NT2/D1 (cell line): ENCODE measurements around the gene SGTA.

Experiments used
- DNase-seq: peaks from one replicate; pipeline ENCODE4 v3.0.0-alpha.2; 2011; ENCODE audit warnings: low read depth, low spot score
- H3K27me3 ChIP-seq: 2 replicates; pipeline ENCODE4 v1.6.0; 2011; ENCODE audit warnings: mild to moderate bottlenecking; ENCODE audit not compliant: insufficient read length, insufficient read depth
- H3K36me3 ChIP-seq: 2 replicates; pipeline ENCODE4 v1.6.1; 2011; ENCODE audit warnings: mild to moderate bottlenecking, low read length, mixed read lengths; ENCODE audit not compliant: insufficient read depth, insufficient read length
- H3K4me1 ChIP-seq: 2 replicates; pipeline ENCODE4 v1.5.1; 2011; ENCODE audit not compliant: insufficient read depth, insufficient read length
- H3K4me3 ChIP-seq: 2 replicates; pipeline ENCODE4 v1.5.1; 2011; ENCODE audit warnings: low read depth; ENCODE audit not compliant: insufficient read length
- H3K9ac ChIP-seq: 2 replicates; pipeline ENCODE4 v1.6.0; 2011; ENCODE audit warnings: low read depth; ENCODE audit not compliant: insufficient read length
- H3K9me3 ChIP-seq: 2 replicates; pipeline ENCODE4 v1.5.1; 2011; ENCODE audit warnings: mild to moderate bottlenecking, low read length; ENCODE audit not compliant: insufficient read depth
- SUZ12 ChIP-seq: IDR thresholded peaks from 2 replicates; pipeline ENCODE4 v1.6.1; 2011; ENCODE audit not compliant: insufficient read length, insufficient read depth; ENCODE audit errors: extremely low read depth
- YY1 ChIP-seq: IDR thresholded peaks from 2 replicates; pipeline ENCODE4 v1.6.1; 2011; ENCODE audit not compliant: insufficient read length, insufficient read depth
- ZNF274 ChIP-seq: IDR thresholded peaks from 2 replicates; pipeline ENCODE4 v1.6.1; 2011; ENCODE audit warnings: mild to moderate bottlenecking, low read depth, low read length

The SGTA gene

DNA sequence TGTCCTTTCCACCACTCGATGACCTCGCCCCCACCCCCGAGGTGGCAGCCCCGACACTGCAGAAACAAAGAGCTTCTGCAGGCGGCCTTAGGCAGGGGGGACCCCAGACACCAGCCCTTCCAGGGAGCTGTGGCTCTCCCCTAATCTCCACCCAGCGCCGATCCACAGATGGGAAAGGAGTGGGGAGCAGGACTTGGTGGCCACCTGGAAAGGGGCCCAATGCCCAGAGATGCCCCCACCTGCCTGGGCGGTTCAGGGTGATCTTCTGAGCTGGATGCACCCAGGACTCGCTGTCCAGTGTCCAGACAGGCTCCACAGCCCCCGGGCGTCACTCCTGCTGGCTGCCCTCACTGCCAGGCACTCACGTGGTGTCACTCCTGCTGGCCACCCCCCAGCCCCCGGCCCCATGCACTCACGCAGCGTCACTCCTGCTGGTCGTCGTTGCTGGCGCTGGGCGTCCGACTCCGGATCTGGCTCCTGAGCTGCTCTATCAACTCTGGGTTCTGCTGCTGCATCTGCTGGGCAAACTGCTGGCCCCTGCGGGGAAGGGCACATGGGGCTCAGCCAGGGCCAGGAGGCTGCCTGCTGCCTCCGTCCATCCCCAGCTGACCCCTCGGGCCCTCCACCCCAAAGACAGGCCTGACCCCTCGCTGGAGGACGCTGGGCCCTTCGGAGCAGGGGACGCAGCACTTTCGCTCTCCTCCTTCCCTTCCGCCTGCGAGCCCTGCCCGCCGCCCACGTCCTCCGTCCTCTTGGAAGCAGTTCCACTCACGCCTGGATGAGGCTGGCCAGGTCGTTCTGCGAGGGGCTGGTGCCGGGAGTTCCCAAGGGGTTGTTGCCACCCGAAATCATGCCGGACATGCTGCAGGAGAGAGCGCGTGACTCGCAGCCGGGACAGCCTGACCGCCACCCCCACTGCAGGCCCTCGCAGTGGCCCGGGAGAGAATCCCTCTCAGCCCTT, 25.9 kb downstream of the SGTA start:
- TF ChIP-seq ZNF274 (no peak), SUZ12 (no peak), YY1 (no peak)
- no peak for DNase-seq
- Histone ChIP-seq H3K4me1 (peaks cover 12% of the 10 kb centered on the region), H3K27me3 (no peaks in the 10 kb centered on the region), H3K9ac (no peak overlapping the region), H3K4me3 (no peak overlapping the region), H3K36me3 (peaks cover 88% of the 10 kb centered on the region), H3K9me3 (no peaks in the 10 kb centered on the region)

DNA sequence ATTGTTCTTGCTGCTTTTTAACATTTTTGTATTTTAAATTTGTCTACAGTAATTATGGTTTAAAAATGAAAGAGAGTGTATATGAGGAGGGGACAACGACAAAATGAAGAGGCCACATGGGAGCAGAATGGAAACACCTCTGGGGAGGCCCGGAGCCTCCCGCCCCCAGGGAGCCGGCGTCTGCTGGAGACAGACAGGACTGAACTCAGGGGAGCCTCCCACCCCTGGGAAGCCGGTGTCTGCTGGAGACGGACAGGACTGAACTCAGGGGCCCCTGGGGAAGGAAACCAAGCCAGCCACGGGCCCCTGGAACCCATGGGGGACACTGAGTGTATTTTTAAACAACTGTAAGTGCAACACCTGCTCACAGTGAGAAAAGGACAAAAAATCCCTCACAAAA, 26.6 kb downstream of the SGTA start:
- TF ChIP-seq SUZ12 (no peak), ZNF274 (no peak), YY1 (no peak)
- Histone ChIP-seq H3K27me3 (no peaks in the 10 kb centered on the region), H3K9me3 (no peaks in the 10 kb centered on the region), H3K4me1 (peaks cover 7% of the 10 kb centered on the region), H3K36me3 (peaks cover 81% of the 10 kb centered on the region), H3K4me3 (no peak overlapping the region), H3K9ac (no peak overlapping the region)
- no peak for DNase-seq

DNA sequence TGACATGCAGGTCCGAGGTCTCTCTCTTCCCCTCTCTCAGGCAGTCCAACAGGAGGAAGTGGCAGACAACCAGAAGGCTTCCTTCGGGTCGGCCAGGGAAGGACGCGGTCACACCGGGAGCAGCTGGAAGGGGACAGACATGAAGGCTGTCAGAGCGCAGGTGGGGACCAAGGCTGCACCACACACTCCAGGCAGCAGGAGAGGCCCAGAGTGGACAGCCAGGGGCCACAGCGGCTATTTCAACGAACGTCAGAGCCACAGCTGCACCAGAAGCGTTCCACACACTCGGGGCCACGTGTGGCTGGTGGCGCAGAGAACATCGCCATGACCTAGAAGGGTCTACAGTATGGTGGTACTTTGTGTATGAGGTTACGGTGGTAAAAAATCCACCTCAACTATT, 27.3 kb downstream of the SGTA start:
- H3K9ac ChIP-seq, result no peak overlapping the region
- H3K27me3 ChIP-seq, result no peaks in the 10 kb centered on the region
- H3K9me3 ChIP-seq, result no peaks in the 10 kb centered on the region
- H3K4me1 ChIP-seq, result peaks cover 7% of the 10 kb centered on the region
- no peak for DNase-seq
- TF ChIP-seq SUZ12, result no peak
- TF ChIP-seq ZNF274, result no peak
- TF ChIP-seq YY1, result no peak
- no peak overlapping the region for H3K4me3 ChIP-seq
- peaks cover 74% of the 10 kb centered on the region for H3K36me3 ChIP-seq

DNA sequence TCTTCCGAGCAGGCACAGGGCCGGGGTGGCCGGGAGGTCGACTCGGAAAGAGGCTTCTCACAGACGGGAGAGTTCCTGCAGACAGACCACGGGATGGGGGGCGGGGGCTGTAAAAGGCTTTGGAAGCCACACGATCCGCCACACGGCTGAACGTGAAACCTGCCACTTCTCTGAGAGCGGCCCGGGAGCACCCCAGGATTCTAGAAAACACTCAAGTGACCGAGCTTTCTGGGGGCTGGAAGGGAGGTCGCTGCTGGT, 27.7 kb downstream of the SGTA start:
- no peaks in the 10 kb centered on the region for H3K9me3 ChIP-seq
- H3K9ac ChIP-seq, result no peak overlapping the region
- peaks cover 70% of the 10 kb centered on the region for H3K36me3 ChIP-seq
- H3K27me3 ChIP-seq, result no peaks in the 10 kb centered on the region
- no peak for TF ChIP-seq ZNF274
- no peak for TF ChIP-seq SUZ12
- no peak for TF ChIP-seq YY1
- peaks cover 7% of the 10 kb centered on the region for H3K4me1 ChIP-seq
- no peak overlapping the region for H3K4me3 ChIP-seq
- DNase-seq, result no peak

DNA sequence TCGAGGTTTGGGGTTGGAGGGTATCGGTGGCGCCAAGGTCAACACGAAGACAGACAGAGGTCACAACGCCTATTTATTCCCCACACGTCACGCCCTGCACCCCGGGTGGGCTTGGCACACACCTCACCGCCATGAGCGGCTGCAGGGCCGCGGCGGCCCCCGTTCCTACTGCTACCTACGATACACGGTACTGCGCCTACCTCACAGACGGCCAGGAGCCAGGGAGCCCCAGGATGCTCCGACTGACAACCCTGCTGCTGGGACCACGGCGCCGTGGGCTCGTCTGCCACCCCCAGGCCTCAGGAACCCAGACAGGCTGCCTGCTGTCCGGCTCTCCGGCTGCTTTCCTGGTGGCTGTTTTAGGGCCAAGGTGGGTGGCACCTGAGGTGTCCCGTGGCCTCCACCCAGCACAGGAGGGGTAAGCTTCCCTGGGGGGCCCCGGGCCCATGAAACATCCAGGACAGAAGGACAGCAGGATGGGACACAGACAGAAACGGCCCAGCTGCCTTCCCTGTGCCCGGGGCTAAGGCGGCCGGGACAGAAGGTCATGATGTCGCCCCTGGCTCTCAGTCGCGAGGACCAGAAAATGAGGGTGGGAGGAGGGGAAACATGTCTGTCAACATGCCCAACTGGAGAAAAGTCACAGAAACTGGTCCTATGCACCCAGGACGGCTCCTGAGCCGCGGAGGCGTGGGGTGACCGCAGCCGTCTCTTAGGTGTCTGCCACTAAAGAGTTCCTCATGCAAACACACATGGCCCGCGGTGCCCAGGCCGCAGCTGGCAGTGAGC, 28.2 kb downstream of the SGTA start:
- no peak overlapping the region for H3K9ac ChIP-seq
- H3K4me1 ChIP-seq, result peaks cover 7% of the 10 kb centered on the region
- no peaks in the 10 kb centered on the region for H3K27me3 ChIP-seq
- no peak for DNase-seq
- no peak overlapping the region for H3K4me3 ChIP-seq
- TF ChIP-seq SUZ12, result no peak
- no peak for TF ChIP-seq ZNF274
- TF ChIP-seq YY1, result no peak
- no peaks in the 10 kb centered on the region for H3K9me3 ChIP-seq
- H3K36me3 ChIP-seq, result peaks cover 67% of the 10 kb centered on the region

DNA sequence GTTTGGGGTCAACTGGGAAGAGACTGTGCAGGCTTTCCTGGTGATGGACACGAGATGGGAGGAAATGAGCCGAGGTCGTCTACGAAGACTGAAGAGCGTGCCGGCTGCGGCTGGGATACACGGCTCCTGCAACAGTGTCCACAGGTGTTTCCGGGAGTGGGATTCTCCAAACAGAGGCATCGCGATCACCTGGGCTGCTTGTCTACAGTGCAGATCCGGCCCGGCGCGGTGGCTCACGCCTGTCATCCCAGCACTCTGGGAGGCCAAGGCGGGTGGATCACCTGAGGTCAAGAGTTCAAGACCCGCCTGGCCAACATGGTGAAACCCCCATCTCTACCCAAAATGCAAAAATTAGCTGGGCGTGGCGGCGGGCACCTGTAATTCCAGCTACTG, 31.6 kb downstream of the SGTA start:
- Histone ChIP-seq H3K4me3 (no peak overlapping the region), H3K36me3 (peaks cover 36% of the 10 kb centered on the region), H3K27me3 (peaks cover 10% of the 10 kb centered on the region), H3K9ac (no peak overlapping the region), H3K4me1 (peaks cover 3% of the 10 kb centered on the region), H3K9me3 (no peaks in the 10 kb centered on the region)
- no peak for DNase-seq
- TF ChIP-seq SUZ12, result no peak
- no peak for TF ChIP-seq YY1
- no peak for TF ChIP-seq ZNF274

DNA sequence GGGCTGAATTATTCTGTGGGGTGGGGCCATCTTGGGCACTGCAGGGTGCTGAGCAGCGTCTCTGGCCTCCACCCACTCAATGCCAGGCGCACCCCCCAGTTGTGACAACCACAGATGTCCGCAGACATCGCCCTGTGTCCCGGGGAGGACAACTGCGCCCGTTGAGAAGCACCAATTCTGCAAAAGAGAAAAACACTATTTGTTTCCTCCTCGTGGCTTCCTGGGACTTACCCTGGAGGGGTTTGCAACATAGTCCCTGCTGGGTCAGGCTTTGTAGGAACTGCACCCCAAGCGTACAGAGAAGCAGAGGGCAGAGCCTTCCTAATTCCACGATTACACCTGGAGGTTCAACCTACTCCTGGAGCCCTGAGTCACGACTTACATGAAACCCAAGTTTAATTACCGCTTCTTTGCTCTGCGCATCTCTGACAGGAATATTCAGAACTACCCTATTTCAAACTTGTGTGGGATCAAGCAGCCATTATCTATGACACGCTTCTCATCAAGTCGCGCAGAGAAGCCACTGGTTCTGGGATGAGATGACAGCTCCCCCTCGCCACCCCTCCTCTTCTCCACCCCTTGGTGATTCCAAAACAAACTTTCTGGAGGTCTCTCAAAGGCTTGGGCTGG, 32.1 kb downstream of the SGTA start:
- TF ChIP-seq SUZ12 (no peak), ZNF274 (no peak), YY1 (no peak)
- peaks cover 32% of the 10 kb centered on the region for H3K36me3 ChIP-seq
- H3K27me3 ChIP-seq, result peaks cover 10% of the 10 kb centered on the region
- H3K9me3 ChIP-seq, result no peaks in the 10 kb centered on the region
- DNase-seq, result no peak
- peaks cover 3% of the 10 kb centered on the region for H3K4me1 ChIP-seq
- no peak overlapping the region for H3K4me3 ChIP-seq
- no peak overlapping the region for H3K9ac ChIP-seq
